T-helper 2 cell treated with Interferon-gamma antibody and Interleukin-4, amounts not matched to agents 100 ng/mL and 5 ng/mL, for 36 hours (primary cell): ENCODE measurements around the gene CD99. TPM values are rescaled to one million over a fixed set of nuclear protein-coding genes. Genes with fewer than 3 reads are reported as not detected.

Experiments
- intact Hi-C: fragments of 100-400 bp; cut with micrococcal nuclease; formaldehyde crosslinking; loops from one replicate; pipeline ENCODE4 v1.15.1; 2023
- total RNA-seq: library from RNA; stranded (reverse); gene quantifications from 2 replicates; pipeline ENCODE4 v1.2.3, GENCODE V29; 2022

Gene CD99
- total RNA-seq = 375 and 387 TPM in 2 replicates

GRCh38 chrX:2690856-2691542 is at the start of gene CD99:
Gene CD99 (plus strand): TSS chrX:2691295. CDS start chrX:2691361, 66 bp downstream.
- intact Hi-C loops = loop anchor here (1.0 to 5.0 kb wide), 5 partner anchors 36 to 1239 kb away; partner anchors contain the start of gene ASMTL

DNA sequence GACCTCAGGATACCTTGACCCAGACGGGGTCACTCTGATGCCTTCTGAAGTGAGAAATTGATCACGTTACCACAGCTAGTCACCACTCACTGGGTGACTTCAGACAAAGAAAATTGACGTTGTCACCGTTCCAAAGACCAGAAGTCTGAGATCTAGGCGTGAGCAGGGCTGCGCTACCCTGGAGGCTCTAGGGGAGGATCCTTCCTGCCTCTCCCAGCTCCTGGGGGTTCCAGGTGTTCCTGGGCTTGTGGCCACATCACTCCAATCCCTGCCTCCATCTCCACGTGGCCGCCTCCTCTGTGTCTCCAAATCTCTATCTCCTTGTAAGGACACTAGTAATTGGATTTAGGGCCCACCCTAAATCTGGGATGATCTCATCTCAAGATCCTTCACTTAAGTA is 48.9 kb upstream of the CD99 start:
- intact Hi-C loops = loop anchor here (5.0 kb wide), 1 partner anchor 50 kb away; the partner anchor contains the start of gene CD99

GRCh38 chrX:2642791-2643190 is 48.3 kb upstream of the CD99 start:
- intact Hi-C loops = loop anchor here (5.0 kb wide), 1 partner anchor 50 kb away; the partner anchor contains the start of gene CD99

- intact Hi-C loops = loop anchor here (5.0 kb wide), 1 partner anchor 48 kb away; the partner anchor contains the start of gene CD99
Measured at GRCh38 chrX:2643880-2644279, 47.2 kb upstream of the CD99 start.

DNA sequence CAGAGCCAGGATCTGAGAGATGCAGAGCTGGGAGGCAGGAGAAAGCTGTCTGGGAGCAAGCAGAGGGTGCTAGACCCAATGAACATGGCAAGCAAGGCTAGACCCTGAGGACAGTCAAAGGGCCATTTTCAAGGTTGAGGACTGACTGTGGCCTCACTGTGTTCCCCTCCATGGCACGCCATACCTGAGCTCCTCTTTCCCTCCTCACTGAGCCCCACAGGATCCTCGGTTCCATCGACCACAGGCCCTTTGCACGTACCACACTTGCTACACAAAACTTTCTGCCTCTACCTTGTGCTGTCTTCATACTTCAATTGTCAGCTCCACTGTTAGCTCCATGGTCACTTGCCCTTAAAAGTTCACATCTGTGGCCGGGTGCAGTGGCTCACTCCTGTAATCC is 45.5 kb upstream of the CD99 start:
- intact Hi-C loops = no loop called here

- intact Hi-C loops = no loop called here
Measured at GRCh38 chrX:2647627-2648026, 43.5 kb upstream of the CD99 start.

DNA sequence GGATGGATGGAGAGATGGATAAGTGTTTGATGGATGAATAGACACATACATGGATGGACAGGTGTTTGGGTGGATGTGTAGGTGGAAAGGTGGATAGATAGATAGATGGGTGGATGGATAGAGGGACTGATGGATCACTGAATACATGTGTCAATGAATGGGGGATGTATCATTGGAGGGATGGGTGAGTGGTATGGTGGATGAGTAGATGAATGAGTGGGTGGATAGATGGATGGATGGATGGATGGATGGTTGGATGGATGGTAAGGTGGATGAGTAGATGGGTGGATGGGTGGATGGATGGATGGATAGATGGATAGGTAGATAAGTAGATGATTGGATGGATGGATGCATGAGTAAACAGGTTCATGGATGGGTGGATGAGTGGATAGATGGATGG is 41.1 kb upstream of the CD99 start:
- intact Hi-C loops = no loop called here

DNA sequence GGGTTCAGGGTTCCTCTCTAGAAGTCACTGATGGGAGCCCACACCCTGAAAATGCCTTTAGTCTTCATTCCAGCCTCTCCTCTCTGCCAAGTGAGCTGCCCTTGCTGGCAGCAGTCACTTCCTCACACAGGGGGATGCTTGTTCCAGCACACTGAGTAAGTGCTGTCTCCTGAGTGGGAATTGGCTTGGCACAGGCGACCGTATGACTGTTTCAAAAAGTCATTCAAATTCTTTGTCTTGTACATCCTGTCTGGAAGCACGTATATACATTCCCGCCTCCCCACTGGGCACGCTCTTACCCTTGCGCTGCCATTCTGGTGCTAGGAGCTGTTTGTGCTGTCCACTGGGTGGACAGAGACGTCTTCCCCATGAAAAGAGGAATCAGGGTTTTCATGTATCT is 40.2 kb upstream of the CD99 start:
- intact Hi-C loops = no loop called here

DNA sequence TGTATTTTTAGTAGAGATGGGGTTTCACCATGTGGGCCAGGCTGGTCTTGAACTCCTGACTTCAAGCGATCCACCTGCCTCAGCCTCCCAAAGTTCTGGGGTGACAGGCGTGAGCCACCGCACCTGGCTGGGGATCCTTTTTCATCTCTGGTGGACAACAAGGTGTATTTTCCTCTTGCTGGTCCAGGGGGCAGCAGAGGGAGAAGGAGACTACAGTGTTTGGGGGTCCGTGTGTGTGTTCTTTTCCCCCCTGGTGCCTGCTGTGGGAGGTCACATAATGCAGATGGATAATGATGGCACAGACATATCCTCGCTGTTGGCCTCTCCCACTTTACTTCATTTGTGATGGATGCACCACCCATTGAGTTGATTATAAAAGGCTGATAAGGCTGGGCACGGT is 39.0 kb upstream of the CD99 start:
- intact Hi-C loops = no loop called here

DNA sequence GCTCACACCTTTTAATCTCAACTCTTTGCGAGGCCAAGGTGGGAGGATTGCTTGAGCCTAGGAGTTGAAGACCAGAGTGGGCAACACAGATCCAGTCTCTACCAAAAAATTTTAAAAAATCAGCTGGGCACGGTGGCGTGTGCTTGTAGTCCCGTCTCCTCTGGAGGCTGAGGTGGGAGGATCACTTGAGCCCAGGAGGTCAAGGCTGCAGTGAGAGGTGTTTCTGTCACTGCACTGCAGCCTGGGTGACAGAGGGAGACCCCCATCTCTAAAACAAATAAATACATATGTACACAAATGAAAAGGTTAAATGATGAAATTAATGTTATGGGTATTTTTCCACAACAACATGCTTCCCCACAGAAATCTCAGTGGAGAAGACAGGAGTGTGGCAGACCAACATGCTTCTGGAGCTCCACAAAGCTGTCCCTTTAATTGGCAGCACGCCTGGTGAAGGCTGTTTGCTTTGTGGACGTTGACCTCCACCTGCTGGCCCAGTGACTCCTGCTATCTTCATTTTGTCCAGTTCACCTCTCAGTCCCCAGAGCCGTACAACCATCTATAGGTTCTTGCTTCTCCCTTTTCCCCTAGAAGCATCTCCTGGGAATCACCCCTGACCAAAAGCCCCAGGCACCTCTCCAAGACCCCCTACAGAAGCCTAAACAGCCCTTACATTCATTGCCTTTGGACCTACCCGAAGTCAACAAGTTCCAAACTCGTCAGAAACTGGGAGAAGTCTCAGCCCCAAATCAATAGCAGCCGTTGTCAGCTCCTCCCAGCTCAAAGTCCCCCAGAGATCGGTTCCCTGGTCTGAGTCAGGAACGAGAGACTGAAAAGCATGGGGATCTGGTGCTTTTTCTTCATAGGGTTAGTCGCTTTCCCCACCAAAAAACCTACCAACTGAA is 36.4 kb upstream of the CD99 start:
- intact Hi-C loops = no loop called here

- intact Hi-C loops = no loop called here
Measured at GRCh38 chrX:2656257-2656836, 34.7 kb upstream of the CD99 start.

- intact Hi-C loops = no loop called here
Measured at GRCh38 chrX:2657532-2658113, 33.5 kb upstream of the CD99 start.

- intact Hi-C loops = no loop called here
Measured at GRCh38 chrX:2658585-2659292, 32.4 kb upstream of the CD99 start.

- intact Hi-C loops = no loop called here
Measured at GRCh38 chrX:2662586-2662985, 28.5 kb upstream of the CD99 start.

GRCh38 chrX:2664502-2664901 is 26.6 kb upstream of the CD99 start:
- intact Hi-C loops = no loop called here

GRCh38 chrX:2665387-2666304 is 25.4 kb upstream of the CD99 start:
- intact Hi-C loops = no loop called here

- intact Hi-C loops = no loop called here
Measured at GRCh38 chrX:2666491-2666890, 24.6 kb upstream of the CD99 start.

DNA sequence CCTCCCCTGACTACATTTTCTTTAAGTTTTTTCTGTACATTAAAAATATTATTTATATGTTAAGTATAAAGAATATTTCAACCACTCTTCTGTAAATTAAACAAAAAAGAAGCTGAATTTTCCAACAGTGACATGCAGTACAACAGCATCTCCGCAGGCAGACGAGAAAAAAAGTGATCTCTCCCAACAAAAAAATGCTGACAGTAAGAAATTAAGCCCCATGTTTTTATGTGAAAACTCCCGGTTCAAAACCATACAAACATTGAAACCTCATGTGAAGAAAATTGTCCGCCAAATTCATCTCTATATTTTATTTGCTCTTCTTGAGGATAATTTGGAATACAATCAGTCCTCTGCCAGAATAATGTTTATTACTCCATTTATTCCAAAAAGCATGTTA is 20.1 kb upstream of the CD99 start:
- intact Hi-C loops = no loop called here

GRCh38 chrX:2672084-2672483 is 19.0 kb upstream of the CD99 start:
- intact Hi-C loops = no loop called here

DNA sequence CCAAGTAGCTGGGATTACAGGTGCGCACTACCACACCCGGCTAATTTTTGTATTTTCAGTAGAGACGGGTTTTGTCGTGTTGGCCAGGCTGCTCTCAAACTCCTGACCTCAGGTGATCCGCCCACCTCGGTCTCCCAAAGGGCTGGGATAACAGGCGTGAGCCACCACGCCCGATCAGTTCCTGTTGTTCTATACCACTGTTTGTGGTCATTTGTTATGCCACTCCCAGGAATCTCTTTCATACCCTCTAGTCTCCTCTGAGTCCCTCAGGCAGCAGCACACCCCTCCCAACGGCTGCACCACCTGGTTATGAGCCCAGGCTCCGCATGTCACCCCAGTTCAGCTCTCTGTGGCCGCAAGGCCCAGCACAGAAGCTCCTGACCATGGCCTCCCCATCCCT is 17.5 kb upstream of the CD99 start:
- intact Hi-C loops = no loop called here
